Esophagus muscularis mucosa (tissue), 4 donors: ENCODE results near the gene TIMP2. TPM values are rescaled to one million over a fixed set of nuclear protein-coding genes. Genes with fewer than 3 reads are reported as not detected.

Experiments used
- DNase-seq: peaks from one replicate; pipeline ENCODE4 v3.0.0-alpha.2; 2017; ENCODE audit errors: extremely low spot score
- H3K27ac ChIP-seq, 4 donors: fragments of 200-600 bp; sonication (generic); replicated peaks in 1 of 4; 1 replicate in 3 of 4; 2 replicates in 1 of 4; pipeline ENCODE4 v1.5.1; 2016 to 2019; ENCODE audit warnings: mild to moderate bottlenecking in 1 of 4
- H3K27me3 ChIP-seq, 4 donors: fragments of 200-600 bp; sonication (generic); one replicate each; pipeline versions ENCODE4 v1.5.1 to v1.6.0; 2016 to 2019
- H3K36me3 ChIP-seq, 4 donors: fragments of 200-600 bp; sonication (generic); one replicate each; pipeline ENCODE4 v1.5.1; 2016 to 2019
- H3K4me1 ChIP-seq, 4 donors: fragments of 200-600 bp; sonication (generic); one replicate each; pipeline ENCODE4 v1.5.1; 2016 to 2019
- H3K4me3 ChIP-seq, 4 donors: fragments of 200-600 bp; sonication (generic); 1 replicate in 2 of 4; 2 replicates in 2 of 4; pipeline ENCODE4 v1.5.1; 2016 to 2019; ENCODE audit warnings: mild to moderate bottlenecking in 4 of 4, moderate library complexity in 1 of 4
- H3K9me3 ChIP-seq, 4 donors: fragments of 200-600 bp; sonication (generic); 1 replicate in 3 of 4; 2 replicates in 1 of 4; pipeline ENCODE4 v1.5.1; 2016 to 2019
- CTCF ChIP-seq, 3 experiments: fragments of 200-600 bp in 2 of 3; fragments of 450-650 bp in 1 of 3; sonication (generic) in 2 of 3; IDR thresholded peaks; one replicate each; pipeline ENCODE4 v1.5.1; 2017 to 2019; ENCODE audit warnings: antibody characterized with exemption in 3 of 3, mild to moderate bottlenecking in 2 of 3, moderate library complexity in 1 of 3
- EP300 ChIP-seq: sonication (generic); formaldehyde crosslinking; IDR thresholded peaks from one replicate; pipeline ENCODE4 v1.6.1; 2017; ENCODE audit warnings: antibody characterized with exemption
- POLR2A ChIP-seq: fragments of 450-650 bp; IDR thresholded peaks from one replicate; pipeline ENCODE4 v1.6.1; 2017; ENCODE audit warnings: antibody characterized with exemption, moderate library complexity, mild to moderate bottlenecking, low read depth
- POLR2AphosphoS5 ChIP-seq, 2 donors: sonication (generic); formaldehyde crosslinking; IDR thresholded peaks; one replicate each; pipeline ENCODE4 v1.6.1; 2017; ENCODE audit warnings: antibody characterized with exemption in 2 of 2
- WGBS: methylation state at CpG from one replicate; pipeline ENCODE4 v1.1.5; 2018; 5-methylcytosine and 5-hydroxymethylcytosine counted together
- intact Hi-C: fragments of 100-400 bp; cut with DNase I; formaldehyde crosslinking; loops from one replicate; pipeline ENCODE4 v1.15.1; 2023
- total RNA-seq, 4 donors: library from RNA; depleted of rRNA; stranded (reverse); fragments of >200 nt; gene quantifications; one replicate each; pipeline versions ENCODE4 v1.1.0 to v1.2.1, GENCODE V29; 2016

The TIMP2 gene
- total RNA-seq, 4 donors from 2014 or later, result 177 to 315 (median 229) TPM

GRCh38 chr17:78820841-78821240 is 104.3 kb downstream of the TIMP2 start:
- no peak for TF ChIP-seq CTCF (IDR thresholded peaks at IDR 0.05)
- TF ChIP-seq EP300, result no peak
- TF ChIP-seq POLR2AphosphoS5 (IDR thresholded peaks at IDR 0.05), result no peak
- no peak for TF ChIP-seq POLR2A
- Histone ChIP-seq H3K4me3 (no peak overlapping the region), H3K27me3 (no peaks in the 10 kb centered on the region), H3K27ac (peak overlapping the region in 1 of 4 donors; percentile 52), H3K36me3 (peaks cover 83 to 100% (median 98%) of the 10 kb centered on the region in 4 donors), H3K9me3 (no peaks in the 10 kb centered on the region), H3K4me1 (peaks cover 0 to 15% (median 6%) of the 10 kb centered on the region in 4 donors)
- 84% methylated on average over 8 of the region's 13 CpGs for WGBS
- intact Hi-C loops, result no loop called here
- DNase-seq, result no peak

GRCh38 chr17:78819806-78820792 is 105.1 kb downstream of the TIMP2 start:
- peak overlapping the region in 3 of 4 donors; percentile 20 to 52 (median 32) for H3K27ac ChIP-seq
- intact Hi-C loops, result no loop called here
- no peak for TF ChIP-seq POLR2A
- no peak for TF ChIP-seq EP300
- no peak for TF ChIP-seq CTCF (IDR thresholded peaks at IDR 0.05)
- no peak for TF ChIP-seq POLR2AphosphoS5 (IDR thresholded peaks at IDR 0.05)
- WGBS, result 93% methylated on average over 18 of the region's 18 CpGs
- no peak overlapping the region for H3K4me3 ChIP-seq
- DNase-seq, result no peak
- peaks cover 89 to 100% (median 98%) of the 10 kb centered on the region in 4 donors for H3K36me3 ChIP-seq
- H3K27me3 ChIP-seq, result no peaks in the 10 kb centered on the region
- no peaks in the 10 kb centered on the region for H3K9me3 ChIP-seq
- H3K4me1 ChIP-seq, result peaks cover 0 to 15% (median 6%) of the 10 kb centered on the region in 4 donors

- intact Hi-C loops, result no loop called here
- Histone ChIP-seq H3K4me3 (no peak overlapping the region), H3K27ac (peak overlapping the region; percentile 20 to 54 (median 42)), H3K9me3 (no peaks in the 10 kb centered on the region), H3K27me3 (no peaks in the 10 kb centered on the region), H3K36me3 (peaks cover 85 to 100% (median 98%) of the 10 kb centered on the region in 4 donors), H3K4me1 (peaks cover 0 to 15% (median 6%) of the 10 kb centered on the region in 4 donors)
- WGBS, result 75% methylated on average over 8 of the region's 8 CpGs
- no peak for DNase-seq
- TF ChIP-seq EP300 (no peak), POLR2AphosphoS5 (IDR thresholded peaks at IDR 0.05) (no peak), CTCF (IDR thresholded peaks at IDR 0.05) (no peak), POLR2A (no peak)
Measured at GRCh38 chr17:78819402-78819801, 105.8 kb downstream of the TIMP2 start.

- intact Hi-C loops, result no loop called here
- Histone ChIP-seq H3K4me1 (peaks cover 0 to 15% (median 6%) of the 10 kb centered on the region in 4 donors), H3K9me3 (no peaks in the 10 kb centered on the region), H3K4me3 (no peak overlapping the region), H3K36me3 (peaks cover 85 to 100% (median 98%) of the 10 kb centered on the region in 4 donors), H3K27me3 (no peaks in the 10 kb centered on the region), H3K27ac (peak overlapping the region in 3 of 4 donors; percentile 20 to 54 (median 52))
- DNase-seq, result no peak
- 58% methylated on average over 6 of the region's 6 CpGs for WGBS
- TF ChIP-seq EP300 (no peak), POLR2AphosphoS5 (IDR thresholded peaks at IDR 0.05) (peak; percentile 56 to 59)
Measured at GRCh38 chr17:78818932-78819331, 106.3 kb downstream of the TIMP2 start.

GRCh38 chr17:78818152-78818846 is 106.9 kb downstream of the TIMP2 start:
- DNase-seq, result no peak
- H3K9me3 ChIP-seq, result no peaks in the 10 kb centered on the region
- H3K4me3 ChIP-seq, result no peak overlapping the region
- intact Hi-C loops, result no loop called here
- TF ChIP-seq POLR2A (no peak), CTCF (IDR thresholded peaks at IDR 0.05) (no peak)
- peak overlapping the region in 3 of 4 donors; percentile 20 to 52 (median 31) for H3K27ac ChIP-seq
- H3K27me3 ChIP-seq, result no peaks in the 10 kb centered on the region
- H3K36me3 ChIP-seq, result peaks cover 85 to 100% (median 98%) of the 10 kb centered on the region in 4 donors
- WGBS, result 82% methylated on average over 19 of the region's 19 CpGs
- H3K4me1 ChIP-seq, result peaks cover 6 to 20% (median 8%) of the 10 kb centered on the region in 4 donors
